Chondrocyte (in vitro differentiated cells): ENCODE data around the gene PTK7. TPM values are rescaled to one million over a fixed set of nuclear protein-coding genes. Genes with fewer than 3 reads are reported as not detected.

ENCODE experiments used
- DNase-seq: peaks from one replicate; pipeline ENCODE4 v3.0.0; 2021; ENCODE audit warnings: mixed read lengths, low spot score
- H3K27ac Mint-ChIP-seq: one replicate; pipeline ENCODE4 v1.8.0; 2021; ENCODE audit warnings: mild to moderate bottlenecking, moderate library complexity, mixed read lengths; ENCODE audit not compliant: unreplicated experiment
- H3K27me3 Mint-ChIP-seq: 2 replicates; pipeline ENCODE4 v1.8.0; 2021; ENCODE audit warnings: low read depth, mixed read lengths
- H3K36me3 Mint-ChIP-seq: 2 replicates; pipeline ENCODE4 v1.8.0; 2021; ENCODE audit warnings: low read depth, mixed read lengths
- H3K4me1 Mint-ChIP-seq: 2 replicates; pipeline ENCODE4 v1.8.0; 2021; ENCODE audit warnings: low read depth, mild to moderate bottlenecking, mixed read lengths
- H3K4me3 Mint-ChIP-seq: one replicate; pipeline ENCODE4 v1.8.0; 2021; ENCODE audit warnings: mild to moderate bottlenecking, moderate library complexity, mixed read lengths; ENCODE audit not compliant: unreplicated experiment
- H3K9me3 Mint-ChIP-seq: 2 replicates; pipeline ENCODE4 v1.8.0; 2021; ENCODE audit warnings: low read depth, mixed read lengths
- CTCF ChIP-seq: fragments of 200-600 bp; sonication (generic); IDR thresholded peaks from 2 replicates; pipeline ENCODE4 v1.5.0; 2021; ENCODE audit warnings: antibody characterized with exemption, mild to moderate bottlenecking, moderate library complexity
- total RNA-seq: library from RNA; stranded (reverse); gene quantifications from 3 replicates; pipeline ENCODE4 v1.2.1, GENCODE V29; 2021

Gene PTK7
- total RNA-seq, 1 donor from 2014 or later = 288 TPM

GRCh38 chr6:43187821-43188220 lies 111.7 kb downstream of the PTK7 start:
- Mint-ChIP-seq H3K9me3 (no peaks in the 10 kb centered on the region), H3K4me3 (no peak overlapping the region), H3K27ac (no peak overlapping the region), H3K36me3 (peaks cover 22% of the 10 kb centered on the region), H3K4me1 (peaks cover 10% of the 10 kb centered on the region), H3K27me3 (no peaks in the 10 kb centered on the region)
- TF ChIP-seq CTCF = no peak
- peak; percentile 47 for DNase-seq

- no peaks in the 10 kb centered on the region for H3K9me3 Mint-ChIP-seq
- peak; percentile 41 for DNase-seq
- peaks cover 4% of the 10 kb centered on the region for H3K4me1 Mint-ChIP-seq
- no peaks in the 10 kb centered on the region for H3K27me3 Mint-ChIP-seq
- H3K36me3 Mint-ChIP-seq = peaks cover 26% of the 10 kb centered on the region
- TF ChIP-seq CTCF = no peak
- no peak overlapping the region for H3K4me3 Mint-ChIP-seq
- no peak overlapping the region for H3K27ac Mint-ChIP-seq
These were observed 112.3 kb downstream of the PTK7 start for GRCh38 chr6:43188426-43188825.

GRCh38 chr6:43189776-43190304 lies 113.7 kb downstream of the PTK7 start:
- Mint-ChIP-seq H3K36me3 (peaks cover 25% of the 10 kb centered on the region), H3K9me3 (no peaks in the 10 kb centered on the region), H3K4me1 (no peaks in the 10 kb centered on the region), H3K4me3 (no peak overlapping the region), H3K27me3 (no peaks in the 10 kb centered on the region), H3K27ac (no peak overlapping the region)
- no peak for DNase-seq
- TF ChIP-seq CTCF = no peak

GRCh38 chr6:43192911-43193310 lies 116.8 kb downstream of the PTK7 start:
- H3K27ac Mint-ChIP-seq = no peak overlapping the region
- H3K27me3 Mint-ChIP-seq = no peaks in the 10 kb centered on the region
- H3K4me3 Mint-ChIP-seq = no peak overlapping the region
- no peak for TF ChIP-seq CTCF
- DNase-seq = peak; percentile 74
- H3K36me3 Mint-ChIP-seq = peaks cover 32% of the 10 kb centered on the region
- H3K9me3 Mint-ChIP-seq = no peaks in the 10 kb centered on the region
- H3K4me1 Mint-ChIP-seq = no peaks in the 10 kb centered on the region

- no peak overlapping the region for H3K4me3 Mint-ChIP-seq
- no peaks in the 10 kb centered on the region for H3K27me3 Mint-ChIP-seq
- H3K36me3 Mint-ChIP-seq = peaks cover 28% of the 10 kb centered on the region
- H3K9me3 Mint-ChIP-seq = no peaks in the 10 kb centered on the region
- no peaks in the 10 kb centered on the region for H3K4me1 Mint-ChIP-seq
- no peak for TF ChIP-seq CTCF
- H3K27ac Mint-ChIP-seq = no peak overlapping the region
- DNase-seq = no peak
These were observed 117.8 kb downstream of the PTK7 start for GRCh38 chr6:43193929-43194328.
